NCI-H2196 treated with DMSO at 0.1 percent for 48 hours (cell line): ENCODE measurements around the gene CABS1.

Source experiments
- DNase-seq: peaks from one replicate; lab custom pipeline; 2025; ENCODE audit not compliant: unreplicated experiment; lab: John Stamatoyannopoulos, UW

The CABS1 gene

GRCh38 chr4:70380578-70380977 is 45.8 kb downstream of the CABS1 start:
- no peak for DNase-seq

- DNase-seq = no peak
Observed at GRCh38 chr4:70382691-70383181, 48.0 kb downstream of the CABS1 start, which contains the start of gene SMR3B. TSS of gene SMR3B (plus strand) at chr4:70383131. CDS start at chr4:70384511, 1,380 bp downstream.
